GM18520 (cell line): Measurements from ENCODE around the gene SPATA13.
"Not testable (repeated sequence)": the region's sequence is repeated elsewhere in the genome, so short reads cannot be mapped to it uniquely, and the experiment has no call there.

Experiments
- ATAC-seq: cut with Tn5 transposase; IDR thresholded peaks from one replicate; pipeline ENCODE4 v1.9.1; 2021; ENCODE audit not compliant: unreplicated experiment

The SPATA13 gene

GRCh38 chr13:24192811-24193162, 32.3 kb downstream of the SPATA13 start:
- no peak for ATAC-seq

DNA sequence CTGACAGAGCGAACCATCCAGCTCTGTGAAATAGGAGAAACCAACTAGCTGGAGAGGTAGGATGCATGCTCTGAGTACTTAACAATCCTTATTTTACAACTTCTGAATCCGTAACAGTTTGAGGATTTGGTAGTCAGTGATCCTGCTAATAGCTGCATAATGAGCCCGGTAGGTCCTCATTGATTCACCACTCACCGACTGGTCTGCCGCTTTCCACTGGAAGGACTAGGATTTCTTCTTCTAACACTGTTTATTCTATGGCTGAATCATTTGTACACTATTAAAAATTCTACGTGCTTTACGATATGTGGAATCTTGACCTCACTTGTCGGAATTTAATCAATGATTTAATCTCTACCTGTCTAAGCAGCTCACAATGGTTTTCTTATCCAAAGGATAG, 33.9 kb downstream of the SPATA13 start:
- ATAC-seq = no peak

DNA sequence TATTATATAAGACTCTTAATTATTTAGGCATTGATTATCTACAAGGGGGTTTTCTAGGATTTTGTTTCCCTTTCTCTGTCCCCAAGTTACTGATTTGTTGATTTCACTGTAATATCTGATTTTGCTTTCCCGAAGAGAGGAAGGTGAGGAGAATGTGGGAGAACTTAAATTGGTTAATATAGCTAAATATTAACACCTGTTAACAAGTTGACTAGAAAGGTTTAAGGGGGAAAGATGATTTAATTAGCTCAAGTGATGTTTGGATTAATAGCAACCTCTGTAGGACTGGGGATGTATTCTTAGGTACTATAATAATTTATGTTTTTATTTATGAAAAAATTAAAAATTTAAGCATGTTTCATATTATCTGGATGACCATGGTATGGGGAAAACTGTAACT, 35.1 kb downstream of the SPATA13 start:
- no peak for ATAC-seq

GRCh38 chr13:24196593-24197197, 36.2 kb downstream of the SPATA13 start:
- ATAC-seq = no peak

- ATAC-seq = no peak
Observed at GRCh38 chr13:24199016-24199415, 38.5 kb downstream of the SPATA13 start.

- ATAC-seq = no peak
Observed at GRCh38 chr13:24202215-24202614, 41.7 kb downstream of the SPATA13 start.

DNA sequence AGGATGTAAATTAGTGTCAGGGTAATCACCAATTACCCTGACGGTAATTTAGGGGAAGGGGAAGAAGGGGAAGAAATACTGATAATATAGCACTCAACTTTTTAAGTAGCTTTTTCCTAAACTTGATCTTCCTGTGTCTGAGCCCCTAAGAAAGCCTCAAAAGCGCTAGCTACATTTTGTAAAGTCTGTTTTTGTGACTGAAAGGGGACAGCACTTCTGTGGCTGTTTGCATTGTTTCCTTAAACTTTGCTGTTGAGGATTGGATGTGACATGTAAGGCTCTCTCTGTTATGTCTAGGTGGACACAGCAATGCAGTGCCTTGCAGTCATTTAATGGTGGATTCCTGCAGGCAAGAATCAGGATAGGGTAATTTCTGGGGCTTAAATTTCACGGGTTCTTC, 42.8 kb downstream of the SPATA13 start:
- no peak for ATAC-seq

GRCh38 chr13:24203811-24204210, 43.3 kb downstream of the SPATA13 start:
- no peak for ATAC-seq

DNA sequence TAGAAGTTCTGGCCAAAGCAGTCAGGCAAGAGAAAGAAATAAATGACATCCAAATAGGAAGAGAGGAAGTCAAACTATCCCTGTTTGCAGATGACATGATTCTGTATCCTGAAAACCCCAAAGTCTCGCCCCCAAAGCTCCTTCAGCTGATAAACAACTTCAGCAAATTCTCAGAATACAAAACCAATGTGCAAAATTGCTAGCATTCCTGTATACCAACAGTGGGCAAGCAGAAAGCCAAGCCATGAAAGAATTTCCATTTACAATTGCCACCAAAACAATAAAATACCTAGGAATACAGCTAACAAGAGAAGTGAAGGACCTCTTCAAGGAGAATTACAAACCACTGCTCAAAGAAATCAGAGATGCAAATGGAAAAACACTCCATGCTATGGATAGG, 44.6 kb downstream of the SPATA13 start:
- not testable (repeated sequence) for ATAC-seq

DNA sequence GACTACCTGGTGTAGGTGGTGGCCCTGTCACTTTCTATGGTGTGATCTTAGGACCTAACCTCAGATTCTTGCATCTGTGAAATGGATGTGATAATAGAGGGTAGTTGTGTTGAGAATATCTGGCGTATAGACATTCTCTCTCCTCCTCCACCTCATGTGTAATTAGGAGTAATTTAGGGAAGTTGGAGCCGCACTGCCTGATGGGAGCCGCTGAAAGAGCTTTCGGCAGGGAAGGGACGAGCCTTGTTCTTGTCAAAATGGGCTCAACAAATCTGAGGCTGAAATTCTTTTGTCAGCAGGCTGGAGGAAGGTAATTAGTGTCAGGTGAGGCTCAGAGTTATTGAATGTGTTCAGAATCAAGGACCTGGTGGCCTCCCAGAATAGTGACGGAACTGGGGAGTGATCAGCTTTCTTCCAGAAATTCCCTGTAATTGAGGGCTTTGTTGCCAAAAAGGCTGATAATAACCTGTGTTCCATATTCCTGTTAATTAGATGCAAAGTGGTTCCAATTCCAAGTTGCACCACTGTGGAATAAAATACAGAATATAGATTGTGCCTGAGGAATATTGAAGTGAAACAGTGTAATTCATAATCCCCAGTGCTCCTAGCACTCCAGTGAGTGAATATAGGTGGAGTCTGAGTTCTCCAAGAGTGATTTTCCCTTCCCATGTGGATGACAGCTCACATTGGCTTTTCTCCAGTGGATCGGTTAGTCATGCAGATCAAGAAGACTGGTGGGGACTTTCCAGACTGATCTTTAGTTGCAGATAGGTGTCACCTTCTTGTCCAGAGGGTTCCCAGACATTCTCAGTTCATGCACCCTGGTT, 47.5 kb downstream of the SPATA13 start:
- ATAC-seq = no peak

- ATAC-seq = no peak
Observed at GRCh38 chr13:24209138-24209537, 48.6 kb downstream of the SPATA13 start.

GRCh38 chr13:24212254-24212653, 51.7 kb downstream of the SPATA13 start:
- no peak for ATAC-seq

DNA sequence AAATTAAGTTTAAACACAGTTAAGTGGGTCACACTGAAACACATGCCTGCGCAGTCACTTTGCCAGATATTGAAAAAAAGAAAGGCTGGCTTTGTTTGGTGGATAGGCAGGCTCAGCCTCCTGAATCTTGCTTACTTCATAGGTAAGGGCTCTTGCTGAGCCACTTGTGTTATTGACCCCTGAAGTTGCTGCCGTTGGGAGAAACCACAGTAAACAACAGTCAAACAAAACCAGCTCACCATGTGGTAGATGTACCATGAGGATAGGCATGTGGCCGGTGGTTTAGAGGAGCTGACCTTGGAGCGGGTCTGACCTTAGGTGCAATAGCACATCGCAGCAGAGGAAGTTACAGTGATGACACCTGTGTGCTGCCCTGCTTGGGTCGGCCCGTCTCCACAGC, 52.2 kb downstream of the SPATA13 start:
- ATAC-seq = no peak

DNA sequence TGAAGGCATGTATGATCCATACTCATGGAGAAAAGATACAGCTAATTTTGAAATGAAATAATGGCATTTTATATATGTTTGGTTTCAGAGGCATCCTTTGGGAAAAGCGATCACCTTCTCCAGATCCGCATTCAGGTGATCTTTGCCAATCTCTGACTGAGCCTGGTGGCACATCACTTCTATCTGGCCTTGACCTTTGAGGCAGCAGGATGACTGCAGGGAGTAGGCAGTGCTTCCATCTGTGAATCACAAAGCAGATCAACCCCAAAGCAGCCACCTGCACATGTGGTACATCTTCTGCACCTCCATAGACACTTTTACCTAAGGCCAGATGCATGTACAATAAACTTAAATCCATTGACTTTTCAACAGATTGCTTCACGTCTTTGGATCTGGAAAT, 53.4 kb downstream of the SPATA13 start:
- ATAC-seq = no peak

DNA sequence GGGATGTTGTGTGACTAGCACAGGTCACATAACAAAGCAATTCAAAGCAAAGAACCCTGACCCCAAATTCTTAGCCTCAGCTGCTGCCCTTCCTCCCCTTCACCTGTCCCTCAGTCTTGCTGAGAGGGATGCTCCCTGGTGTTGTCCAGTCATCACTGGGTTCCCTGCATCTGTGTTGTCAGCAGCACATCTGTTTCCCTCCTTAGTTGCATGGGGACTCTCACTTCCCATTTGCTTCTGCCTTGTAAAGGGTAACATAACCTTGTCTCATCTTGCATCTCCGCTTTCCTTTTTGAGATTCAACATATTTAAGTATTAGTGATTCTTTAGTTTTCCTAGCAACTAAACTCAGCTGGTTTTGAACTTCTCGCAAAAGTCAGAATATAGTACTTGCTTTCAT, 54.0 kb downstream of the SPATA13 start:
- ATAC-seq = no peak

- no peak for ATAC-seq
Observed at GRCh38 chr13:24215126-24215525, 54.6 kb downstream of the SPATA13 start.

DNA sequence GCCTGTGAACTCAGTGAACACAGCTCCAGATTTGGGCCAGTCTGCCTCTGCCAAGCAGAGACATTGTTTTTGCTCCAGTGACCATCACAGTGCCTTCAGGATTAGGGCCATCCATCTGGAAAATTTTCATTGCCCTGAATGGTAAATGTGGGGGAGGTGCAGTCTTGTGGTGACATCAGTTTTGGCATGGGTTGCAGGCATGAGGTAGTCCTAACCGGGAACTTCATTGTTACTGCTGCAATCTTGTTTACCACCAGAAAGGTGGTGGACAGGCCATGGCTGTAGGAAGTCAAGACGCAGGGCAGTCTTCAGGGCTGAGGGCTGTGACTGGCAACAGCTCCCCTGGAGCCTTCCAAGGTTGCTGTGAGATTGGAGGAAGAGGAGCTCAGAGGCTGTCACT, 55.2 kb downstream of the SPATA13 start:
- no peak for ATAC-seq

DNA sequence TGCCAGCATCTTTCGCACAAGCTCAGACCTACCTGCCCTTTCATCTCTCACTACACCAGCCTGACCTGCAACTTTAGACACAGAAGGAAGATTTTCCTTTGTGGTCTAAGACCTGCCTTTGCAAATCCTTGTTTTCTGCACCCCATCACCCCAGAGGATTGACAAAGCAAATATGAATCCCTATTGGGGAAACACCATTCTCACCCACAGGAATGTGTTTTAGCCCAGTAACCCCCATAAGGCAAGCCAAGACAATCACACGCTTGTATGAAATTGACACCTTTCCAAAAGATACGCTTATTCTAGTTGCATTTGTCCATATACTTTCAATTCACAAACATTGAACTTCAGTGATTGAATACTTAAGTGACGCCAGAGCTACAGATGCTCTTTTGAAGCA, 55.7 kb downstream of the SPATA13 start:
- no peak for ATAC-seq

DNA sequence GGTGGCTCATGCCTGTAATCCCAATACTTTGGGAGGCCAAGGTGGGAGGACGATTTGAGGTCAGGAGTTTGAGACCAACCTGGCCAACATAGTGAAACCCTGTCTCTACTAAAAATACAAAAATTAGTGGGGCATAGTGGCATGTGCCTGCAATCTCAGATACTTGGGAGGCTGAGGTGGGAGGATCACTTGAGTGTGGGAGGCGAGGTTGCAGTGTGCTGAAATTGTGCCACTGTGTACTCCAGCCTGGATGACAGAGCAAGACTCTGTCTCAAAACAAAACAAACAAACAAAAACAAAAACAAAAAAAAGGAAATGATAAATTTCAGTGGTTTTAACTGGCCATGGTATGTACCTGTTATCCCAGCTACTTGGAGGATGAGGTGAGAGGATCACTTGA, 56.3 kb downstream of the SPATA13 start:
- not testable (repeated sequence) for ATAC-seq

- peak; percentile 31 for ATAC-seq
Observed at GRCh38 chr13:24217601-24218281, 57.2 kb downstream of the SPATA13 start.

- no peak for ATAC-seq
Observed at GRCh38 chr13:24218338-24218737, 57.8 kb downstream of the SPATA13 start.

DNA sequence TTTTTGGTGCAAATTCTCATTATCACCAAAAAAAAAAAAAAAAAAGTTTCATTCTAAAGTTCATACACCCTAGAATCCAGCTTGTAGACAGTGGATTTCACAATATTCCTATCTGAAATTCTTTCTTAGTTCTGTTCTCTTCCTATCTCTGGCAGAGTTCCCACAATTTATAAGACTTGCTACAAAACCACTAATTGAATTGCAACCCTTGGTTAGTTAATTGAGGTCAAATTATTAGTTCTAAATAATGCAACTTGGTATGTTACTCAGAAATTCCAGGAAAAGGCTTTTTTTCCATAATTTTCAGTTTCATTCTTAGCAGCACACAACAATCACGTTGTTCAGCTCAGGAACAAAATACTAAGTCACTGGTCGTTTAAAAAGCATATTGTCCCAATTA, 58.5 kb downstream of the SPATA13 start:
- no peak for ATAC-seq
